Limb (tissue), 2 donors: ENCODE data around the gene BFAR.
"Not testable (repeated sequence)": the region's sequence is repeated elsewhere in the genome, so short reads cannot be mapped to it uniquely, and the experiment has no call there.

Source experiments
- DNase-seq, 2 donors: peaks; one replicate each; pipeline ENCODE4 v3.0.0-alpha.2; 2016; ENCODE audit errors: extremely low spot score in 2 of 2

BFAR gene

DNA sequence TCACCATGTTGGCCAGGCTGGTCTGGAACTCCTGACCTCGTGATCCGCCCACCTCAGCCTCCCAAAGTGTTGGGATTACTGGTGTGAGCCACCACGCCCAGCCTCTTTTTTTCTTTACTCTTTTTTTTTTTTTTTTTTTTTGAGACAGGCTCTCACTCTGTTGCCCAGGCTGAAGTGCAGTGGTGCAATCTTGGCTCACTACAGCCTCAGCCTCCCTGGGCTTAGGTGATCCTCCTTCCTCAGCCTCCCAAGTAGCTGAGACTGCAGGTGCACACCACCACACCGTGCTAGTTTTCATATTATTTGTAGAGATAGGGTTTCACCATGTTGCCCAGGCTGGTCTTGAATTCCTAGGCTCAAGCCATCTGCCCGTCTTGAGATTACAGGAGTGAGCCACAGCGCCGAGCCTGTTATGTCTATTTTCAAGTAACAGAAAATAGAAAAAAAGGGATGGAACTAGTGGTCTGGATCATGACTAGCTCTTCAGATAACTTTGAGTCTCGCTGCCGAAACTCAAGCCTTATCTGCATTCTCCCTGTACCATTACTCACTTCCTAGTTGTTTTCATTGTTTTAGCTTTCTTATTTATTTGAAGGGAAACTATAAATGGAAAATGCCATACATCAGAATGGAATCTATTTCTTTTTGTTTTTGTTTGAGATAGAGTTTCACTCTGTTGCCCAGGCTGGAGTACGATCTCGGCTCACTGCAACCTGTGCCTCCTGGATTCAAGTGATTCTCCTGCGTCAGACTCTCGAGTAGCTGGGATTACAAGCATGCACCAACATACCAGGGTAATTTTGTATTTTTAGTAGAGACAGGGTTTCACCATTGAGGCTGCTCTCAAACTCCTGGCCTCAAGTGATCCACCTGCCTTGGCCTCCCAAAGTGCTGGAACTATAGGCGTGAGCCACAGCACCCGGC, 53.4 kb downstream of the BFAR start:
- DNase-seq = not testable (repeated sequence)

DNA sequence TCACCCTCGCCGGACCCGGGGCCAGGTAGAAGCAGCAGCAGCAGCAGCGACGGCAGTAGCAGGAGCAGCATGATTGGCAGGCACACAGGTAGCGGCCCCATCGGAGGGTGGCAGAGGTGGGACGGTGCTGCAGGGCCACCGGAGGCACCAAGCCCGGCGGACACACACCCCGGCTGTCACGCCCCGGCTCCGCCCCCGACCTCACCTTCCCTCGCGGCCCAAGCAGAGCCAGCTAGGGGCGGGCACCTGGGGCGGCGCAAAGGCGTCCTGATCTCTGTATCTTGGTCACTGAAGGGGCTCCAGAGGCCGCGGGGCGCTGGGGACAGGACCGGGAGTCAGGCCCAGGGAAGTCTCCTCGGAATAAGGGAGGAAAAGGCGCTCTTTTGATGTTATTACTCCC, 61.4 kb downstream of the BFAR start, which contains the start of gene PLA2G10:
Gene PLA2G10, minus strand, starts transcription at position 180 of the 400 bp plus-strand sequence. Its CDS starts 79 bp downstream, at position 101.
- not testable (repeated sequence) for DNase-seq

DNA sequence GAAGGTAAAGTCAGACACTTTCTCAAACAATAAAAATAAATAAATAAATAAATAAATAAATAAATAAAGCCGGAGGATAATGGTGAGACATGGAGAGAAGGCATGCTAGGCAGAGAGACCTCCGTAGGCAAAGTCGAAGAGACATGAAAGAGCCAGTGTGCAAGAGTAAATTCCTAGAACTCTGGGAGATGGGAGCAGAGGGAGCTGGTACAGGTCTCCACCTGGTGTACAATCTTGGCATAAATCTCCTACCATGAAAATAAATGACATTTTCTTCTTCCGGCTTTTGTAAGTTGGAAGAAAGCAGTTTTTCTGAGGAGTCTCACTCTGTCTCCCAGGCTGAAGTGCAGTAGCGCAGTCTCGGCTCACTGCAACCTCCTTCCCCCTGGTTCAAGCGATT, 69.1 kb downstream of the BFAR start:
- not testable (repeated sequence) for DNase-seq

DNA sequence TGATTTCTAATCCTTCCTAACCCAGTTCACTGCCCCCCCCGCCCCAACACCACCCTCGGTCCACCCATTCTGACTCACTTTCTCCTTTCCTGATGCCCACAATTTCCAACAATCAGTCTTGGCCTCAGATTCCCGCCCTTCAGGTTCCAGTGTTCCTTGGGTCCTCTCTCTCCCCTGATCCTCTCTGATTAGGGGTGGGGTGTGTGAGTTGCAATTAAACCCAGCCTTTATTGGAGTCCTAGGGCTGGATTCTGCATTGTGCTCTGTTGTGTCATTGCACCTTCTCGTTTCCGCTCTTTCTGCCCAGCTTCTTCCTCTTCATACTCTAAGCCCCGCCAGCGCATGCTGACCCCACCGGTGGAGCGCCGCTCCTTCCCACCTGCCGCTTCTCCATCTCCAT, 69.9 kb downstream of the BFAR start:
- not testable (repeated sequence) for DNase-seq

DNA sequence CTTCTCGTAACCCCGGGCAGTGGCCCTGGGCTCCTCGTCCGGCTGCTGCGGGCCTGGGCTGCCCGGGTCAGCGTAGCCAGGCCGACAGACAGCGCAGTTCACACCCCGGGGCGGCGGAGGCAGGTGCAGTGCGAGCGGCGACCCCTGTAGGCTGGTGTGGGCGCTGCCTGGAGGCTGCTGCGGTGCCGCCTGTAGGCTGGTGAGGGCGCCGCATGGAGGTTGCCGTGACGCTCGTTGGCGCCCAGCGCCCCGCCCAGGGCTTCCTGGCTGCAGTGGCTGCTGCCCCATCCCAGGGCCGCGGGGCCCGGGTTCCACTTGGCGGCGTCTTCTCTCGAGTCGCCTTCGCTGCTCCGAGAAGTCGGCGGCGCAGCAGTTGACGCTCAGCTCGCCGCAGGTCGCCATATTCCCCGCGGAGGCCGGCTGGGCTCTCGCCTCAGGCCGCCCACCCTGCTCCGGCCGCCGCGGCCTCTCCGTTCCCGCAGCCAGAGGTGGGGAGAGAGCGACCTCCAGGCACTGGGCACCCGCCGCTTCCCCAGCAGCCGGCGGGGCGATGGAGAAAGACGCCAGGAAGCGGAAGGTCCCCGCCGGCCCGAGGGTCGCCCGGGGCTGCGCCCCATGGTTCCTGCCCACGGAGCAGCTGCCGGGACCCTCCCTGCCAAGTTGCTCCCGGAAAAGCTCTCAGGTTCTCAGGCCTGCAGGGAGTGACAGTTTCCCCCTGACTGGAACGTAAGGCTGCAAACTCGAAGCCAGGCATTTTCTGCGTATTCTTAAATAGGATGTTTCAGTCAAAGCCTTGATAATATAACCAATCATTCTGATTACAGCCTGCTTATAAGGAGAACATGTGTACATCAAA, 70.6 kb downstream of the BFAR start, which contains the start of gene NPIPA3:
Gene NPIPA3, plus strand, starts transcription at position 256 of the 856 bp plus-strand sequence. CDS start 5,533 bp downstream, outside the sequence.
- DNase-seq = not testable (repeated sequence)
